IPS-15b (cell line): ENCODE data around the gene SMAD3.

Source experiments
- H3K27me3 ChIP-seq: one replicate; pipeline ENCODE4 v1.6.1; 2013; ENCODE audit warnings: low read length; ENCODE audit not compliant: control insufficient read depth, insufficient read depth
- H3K36me3 ChIP-seq: one replicate; pipeline ENCODE4 v1.6.1; 2013; ENCODE audit warnings: low read length; ENCODE audit not compliant: control insufficient read depth, insufficient read depth
- H3K4me1 ChIP-seq: one replicate; pipeline ENCODE4 v1.6.1; 2013; ENCODE audit warnings: mild to moderate bottlenecking, low read length; ENCODE audit not compliant: control insufficient read depth, insufficient read depth
- H3K4me3 ChIP-seq: one replicate; pipeline ENCODE4 v1.5.1; 2013; ENCODE audit warnings: low read depth, low read length
- H3K9ac ChIP-seq: one replicate; pipeline ENCODE4 v1.6.1; 2013; ENCODE audit warnings: low read depth, mild to moderate bottlenecking, low read length
- H3K9me3 ChIP-seq: one replicate; pipeline ENCODE4 v1.6.1; 2013; ENCODE audit warnings: mild to moderate bottlenecking, low read length; ENCODE audit not compliant: control insufficient read depth, insufficient read depth

The SMAD3 gene

DNA sequence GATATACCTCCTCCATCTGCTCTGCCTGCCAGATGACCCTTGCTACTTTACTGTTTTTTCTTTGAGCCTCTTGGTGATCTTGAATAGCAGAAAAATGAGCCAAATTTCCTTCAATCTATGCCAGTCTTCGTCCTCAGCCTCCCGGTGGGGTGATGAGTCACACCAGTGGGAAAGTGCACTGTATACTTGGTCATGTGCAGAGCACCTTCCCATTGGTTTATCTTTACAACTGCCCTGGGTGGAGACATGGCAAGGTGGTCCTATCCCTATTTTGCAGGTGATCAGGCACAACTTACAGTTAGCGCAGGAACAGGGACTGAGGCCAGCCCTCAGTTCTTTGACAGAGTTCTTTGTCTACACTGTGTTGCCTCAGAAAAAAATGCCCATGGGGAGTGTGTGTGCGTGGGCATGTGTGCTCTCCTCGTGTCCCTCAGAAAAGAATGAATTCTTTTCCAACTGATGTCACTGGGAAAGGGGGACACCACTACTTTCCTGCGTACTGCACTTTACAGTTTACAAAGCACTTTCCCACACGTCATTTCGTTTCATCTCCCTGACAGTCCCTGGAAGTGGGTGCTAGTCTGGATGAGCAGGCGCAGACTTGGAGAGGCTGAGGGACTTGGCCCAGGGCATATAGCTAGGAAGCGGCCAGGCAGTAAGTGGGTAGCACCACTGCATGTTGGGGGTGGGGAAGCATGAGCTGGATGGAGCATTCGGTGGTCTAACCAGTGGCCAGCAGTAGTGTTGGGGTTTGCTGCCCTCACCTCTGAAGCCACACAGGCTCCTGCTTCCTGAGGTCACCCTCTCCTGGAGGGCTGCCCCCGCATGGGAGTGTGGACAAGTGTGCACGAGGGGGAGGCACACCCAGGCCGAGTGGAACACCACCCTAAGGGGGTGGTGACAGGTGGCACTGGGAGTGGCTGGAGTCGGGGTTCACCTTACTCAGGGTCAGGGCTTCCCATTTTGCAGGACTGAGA is 24.1 kb downstream of the SMAD3 start:
- no peaks in the 10 kb centered on the region for H3K9me3 ChIP-seq
- H3K4me1 ChIP-seq: peaks cover 23% of the 10 kb centered on the region
- no peak overlapping the region for H3K9ac ChIP-seq
- H3K27me3 ChIP-seq: no peaks in the 10 kb centered on the region
- H3K4me3 ChIP-seq: no peak overlapping the region
- H3K36me3 ChIP-seq: no peaks in the 10 kb centered on the region

GRCh38 chr15:67090297-67091070 is 25.1 kb downstream of the SMAD3 start:
- Histone ChIP-seq H3K4me3 (no peak overlapping the region), H3K4me1 (peaks cover 23% of the 10 kb centered on the region), H3K9me3 (no peaks in the 10 kb centered on the region), H3K36me3 (no peaks in the 10 kb centered on the region), H3K27me3 (no peaks in the 10 kb centered on the region), H3K9ac (no peak overlapping the region)

DNA sequence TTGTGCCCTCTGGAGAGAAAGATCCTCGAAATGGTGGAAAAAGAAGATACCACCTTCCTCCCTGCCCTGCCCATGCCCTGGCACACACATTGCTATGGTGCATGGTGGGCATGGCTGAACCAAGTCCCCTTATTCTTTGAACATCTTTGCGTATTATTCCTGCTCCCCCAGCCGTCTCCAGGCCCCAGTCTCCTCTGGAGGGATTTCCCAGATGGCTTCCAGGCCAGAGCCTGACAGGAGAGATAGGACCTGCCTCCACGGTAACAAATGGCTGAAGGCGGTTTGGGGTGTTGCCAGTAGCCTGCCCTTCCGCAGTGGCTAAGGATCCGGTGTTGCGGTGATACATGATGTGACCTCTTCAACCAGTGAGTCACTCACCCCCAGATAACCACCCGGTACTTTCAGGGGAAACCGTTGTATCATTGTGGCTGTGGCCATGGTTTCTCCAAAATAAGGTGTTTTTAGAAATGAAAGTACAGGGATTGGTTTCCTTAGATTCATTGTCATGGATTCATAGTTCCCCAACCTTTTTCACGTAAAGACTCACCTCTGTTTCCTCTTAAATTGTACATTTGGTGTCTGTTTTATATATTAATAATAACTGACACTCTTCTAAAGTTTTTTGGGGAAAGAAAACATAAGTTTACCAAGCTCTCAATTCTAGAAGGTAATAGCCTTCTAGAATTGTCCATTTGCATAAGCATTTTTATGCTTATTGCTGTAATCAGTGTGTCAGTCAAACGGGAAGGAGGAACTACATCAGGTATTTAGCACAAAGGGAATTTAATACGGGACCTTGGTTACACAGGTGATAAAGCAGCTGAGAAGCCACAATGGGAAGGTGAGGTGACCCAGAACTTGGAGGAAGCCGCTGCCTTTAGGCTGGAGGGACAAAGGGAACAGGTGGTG is 25.9 kb downstream of the SMAD3 start:
- no peaks in the 10 kb centered on the region for H3K36me3 ChIP-seq
- H3K4me1 ChIP-seq: peaks cover 20% of the 10 kb centered on the region

DNA sequence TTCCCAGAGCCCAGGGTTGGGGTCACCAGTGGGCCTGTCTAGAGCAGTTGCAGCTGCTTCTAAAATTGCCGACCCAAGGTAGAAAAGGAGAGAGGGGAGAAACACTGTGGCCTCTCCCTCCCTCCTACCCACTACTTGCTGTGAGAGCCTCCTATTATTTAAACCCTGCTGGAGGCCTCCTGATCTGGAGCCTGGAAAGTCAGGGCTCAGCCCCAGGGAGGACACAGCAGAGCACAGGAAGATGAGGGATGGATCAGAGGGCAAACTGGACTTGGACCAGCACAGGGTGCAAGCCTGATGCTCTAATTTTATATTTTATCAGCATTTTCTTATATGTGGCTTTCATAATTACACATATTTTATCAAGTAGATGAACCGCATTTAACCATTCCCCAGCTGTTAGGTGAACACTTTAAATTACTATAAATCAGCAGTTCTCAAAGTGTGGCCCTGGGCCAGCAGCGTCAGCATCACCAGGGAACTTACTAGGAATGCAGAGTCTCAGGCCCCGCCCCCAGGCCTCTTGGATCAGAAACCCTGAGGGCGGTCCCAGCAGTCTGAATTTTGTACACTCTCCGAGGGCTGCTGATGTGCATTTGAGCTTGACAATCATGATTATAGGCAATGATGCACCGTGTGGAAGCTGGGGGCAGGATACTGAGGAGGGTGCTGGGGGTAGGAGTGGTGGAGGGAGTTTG is 26.7 kb downstream of the SMAD3 start:
- H3K9ac ChIP-seq: no peak overlapping the region

More for the DNA sequence above, 25.9 kb downstream of the SMAD3 start:
- H3K4me3 ChIP-seq: no peak overlapping the region
- H3K9ac ChIP-seq: no peak overlapping the region
- no peaks in the 10 kb centered on the region for H3K27me3 ChIP-seq
- no peaks in the 10 kb centered on the region for H3K9me3 ChIP-seq

GRCh38 chr15:67092752-67093503 is 27.5 kb downstream of the SMAD3 start:
- Histone ChIP-seq H3K36me3 (no peaks in the 10 kb centered on the region), H3K4me1 (peaks cover 18% of the 10 kb centered on the region), H3K9me3 (no peaks in the 10 kb centered on the region), H3K9ac (no peak overlapping the region), H3K27me3 (no peaks in the 10 kb centered on the region), H3K4me3 (no peak overlapping the region)

More for the DNA sequence above, 26.7 kb downstream of the SMAD3 start:
- Histone ChIP-seq H3K36me3 (no peaks in the 10 kb centered on the region), H3K4me3 (no peak overlapping the region), H3K4me1 (peaks cover 17% of the 10 kb centered on the region), H3K9me3 (no peaks in the 10 kb centered on the region), H3K27me3 (no peaks in the 10 kb centered on the region)

DNA sequence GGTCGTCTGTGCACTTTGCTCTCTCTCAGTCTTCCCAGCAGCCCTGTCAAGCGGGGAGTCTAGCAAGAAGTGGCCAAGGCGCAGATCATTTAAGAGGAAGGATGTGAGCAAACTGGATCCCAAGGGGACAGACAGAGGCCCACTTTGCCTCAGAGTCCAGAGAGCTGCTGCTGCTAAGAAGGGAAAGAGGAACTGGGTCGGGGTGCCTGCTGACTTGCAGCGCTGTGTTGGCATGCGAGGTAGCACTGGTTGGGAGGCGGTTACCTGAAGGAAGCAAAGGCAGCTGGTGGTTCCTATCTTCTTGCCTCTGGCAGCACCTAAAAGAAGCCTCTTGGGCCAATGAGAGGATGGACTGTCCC is 28.1 kb downstream of the SMAD3 start:
- no peaks in the 10 kb centered on the region for H3K9me3 ChIP-seq
- H3K36me3 ChIP-seq: no peaks in the 10 kb centered on the region
- no peak overlapping the region for H3K4me3 ChIP-seq
- peaks cover 16% of the 10 kb centered on the region for H3K4me1 ChIP-seq
- no peaks in the 10 kb centered on the region for H3K27me3 ChIP-seq
- H3K9ac ChIP-seq: no peak overlapping the region

- H3K27me3 ChIP-seq: no peaks in the 10 kb centered on the region
- H3K36me3 ChIP-seq: no peaks in the 10 kb centered on the region
- H3K4me3 ChIP-seq: no peak overlapping the region
- H3K9me3 ChIP-seq: no peaks in the 10 kb centered on the region
- H3K4me1 ChIP-seq: peaks cover 14% of the 10 kb centered on the region
- no peak overlapping the region for H3K9ac ChIP-seq
Observed at GRCh38 chr15:67094001-67094826, 28.8 kb downstream of the SMAD3 start.

DNA sequence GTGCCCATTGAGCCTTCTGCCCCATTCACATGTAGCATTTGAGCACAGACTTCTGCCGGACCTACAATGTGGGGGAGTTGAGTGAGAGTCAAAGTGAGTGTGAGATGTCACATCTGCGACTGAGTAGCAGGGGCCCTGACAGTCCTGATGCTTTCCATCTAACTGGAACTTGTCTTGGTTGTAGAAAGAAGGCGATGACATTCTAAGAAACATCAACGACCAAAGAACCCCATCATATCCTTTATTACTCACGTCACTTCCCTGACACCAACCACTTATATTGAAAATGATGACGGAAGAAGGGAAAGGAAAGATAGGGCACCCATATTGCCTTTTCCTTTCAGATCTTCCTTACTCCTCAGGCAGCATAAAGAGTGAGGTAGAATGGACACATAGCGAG is 30.5 kb downstream of the SMAD3 start:
- no peak overlapping the region for H3K9ac ChIP-seq
- no peaks in the 10 kb centered on the region for H3K36me3 ChIP-seq
- H3K9me3 ChIP-seq: no peaks in the 10 kb centered on the region
- H3K27me3 ChIP-seq: no peaks in the 10 kb centered on the region
- H3K4me3 ChIP-seq: no peak overlapping the region
- peaks cover 11% of the 10 kb centered on the region for H3K4me1 ChIP-seq

DNA sequence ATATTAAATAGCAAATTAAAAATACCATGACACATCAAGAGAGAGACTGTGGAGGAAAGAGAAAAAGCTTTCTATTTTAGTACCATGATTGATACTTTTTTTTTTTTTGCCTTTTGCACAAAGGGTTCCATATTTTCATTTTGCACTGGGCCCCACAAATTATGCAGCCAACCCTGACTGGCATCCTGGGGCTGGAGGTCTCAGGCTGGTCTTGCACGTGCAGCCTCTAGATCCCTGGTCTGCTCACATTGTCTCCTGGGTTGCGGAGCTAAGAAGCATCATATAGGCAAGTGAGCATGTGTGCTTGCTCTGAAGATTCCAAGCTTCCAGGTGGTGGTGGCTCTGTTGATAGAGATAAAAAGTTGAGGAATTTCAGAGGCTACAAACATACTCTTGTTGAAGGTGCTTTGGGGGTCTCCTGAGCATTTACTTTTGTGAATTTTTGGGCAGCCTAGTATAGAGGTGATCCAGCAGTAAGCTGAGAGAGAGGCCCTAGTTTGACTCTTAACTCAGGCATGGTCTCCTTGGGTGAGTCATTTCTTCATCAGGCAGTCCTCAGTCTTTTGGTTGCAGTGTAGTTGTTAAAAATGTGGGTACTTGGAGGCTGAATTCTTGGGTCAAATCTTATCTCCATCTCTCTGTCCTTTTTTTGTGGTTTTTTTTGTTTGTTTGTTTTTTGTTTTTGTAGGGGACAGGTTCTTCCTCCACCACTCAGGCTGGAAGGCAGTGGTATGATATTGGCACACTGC is 31.3 kb downstream of the SMAD3 start:
- Histone ChIP-seq H3K4me3 (no peak overlapping the region), H3K9ac (no peak overlapping the region), H3K9me3 (no peaks in the 10 kb centered on the region), H3K4me1 (peaks cover 8% of the 10 kb centered on the region), H3K36me3 (no peaks in the 10 kb centered on the region), H3K27me3 (no peaks in the 10 kb centered on the region)
